Lower leg skin (tissue), 4 donors: ENCODE measurements around the gene BARHL1. TPM values are rescaled to one million over a fixed set of nuclear protein-coding genes. Genes with fewer than 3 reads are reported as not detected.

Experiments
- DNase-seq, 2 donors: peaks; one replicate each; pipeline ENCODE4 v3.0.0-alpha.2; 2019; ENCODE audit warnings: low spot score in 2 of 2
- H3K4me3 ChIP-seq: fragments of 200-600 bp; sonication (generic); 2 replicates; pipeline ENCODE4 v1.5.1; 2017; ENCODE audit warnings: mild to moderate bottlenecking, low read depth; ENCODE audit not compliant: poor library complexity, severe bottlenecking
- POLR2A ChIP-seq, 2 donors: fragments of 450-650 bp; IDR thresholded peaks; one replicate each; pipeline ENCODE4 v1.6.1; 2016 to 2017; ENCODE audit warnings: antibody characterized with exemption in 2 of 2, mild to moderate bottlenecking in 1 of 2, moderate library complexity in 1 of 2
- WGBS, 2 donors: methylation state at CpG; one replicate each; pipeline ENCODE4 v1.1.5; 2018; 5-methylcytosine and 5-hydroxymethylcytosine counted together
- intact Hi-C: fragments of 100-400 bp; cut with DNase I; formaldehyde crosslinking; loops from one replicate; pipeline ENCODE4 v1.15.0; 2023; ENCODE audit warnings: low total_unique reads
- total RNA-seq, 4 donors: library from RNA; depleted of rRNA; stranded (reverse); fragments of >200 nt; gene quantifications; one replicate each; pipeline ENCODE4 v1.1.0, GENCODE V29; 2016
- TF ChIP-seq, protein P1 (sequence below), 3 donors: fragments of 450-650 bp; IDR thresholded peaks; one replicate each; pipeline ENCODE4 v1.5.1; 2016; ENCODE audit warnings: antibody characterized with exemption in 3 of 3, mild to moderate bottlenecking in 3 of 3, moderate library complexity in 2 of 3

BARHL1 gene
- total RNA-seq, 4 donors from 2014 or later: not detected

DNA sequence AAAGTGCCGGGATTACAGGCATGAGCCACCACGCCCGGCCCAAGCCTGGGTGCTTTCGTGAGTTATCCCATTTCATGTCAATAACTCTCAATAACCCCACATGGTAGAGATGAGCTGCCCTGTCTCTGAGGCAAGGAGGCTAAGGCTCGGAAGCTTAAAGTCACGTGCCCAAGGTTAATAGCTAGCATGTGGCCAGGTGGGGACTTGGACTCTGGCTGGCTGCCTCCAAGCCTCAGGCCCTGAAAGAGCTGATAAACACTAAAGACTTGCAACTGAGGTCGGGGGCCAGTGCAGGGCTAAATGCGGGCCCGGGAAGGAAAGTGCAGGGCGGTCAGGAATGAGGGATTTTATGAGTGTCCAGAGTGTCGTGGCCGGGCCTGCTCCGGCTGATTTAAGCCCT lies 30.9 kb upstream of the BARHL1 start:
- no peak for TF ChIP-seq POLR2A (IDR thresholded peaks at IDR 0.05)
- TF ChIP-seq, protein P1, sequence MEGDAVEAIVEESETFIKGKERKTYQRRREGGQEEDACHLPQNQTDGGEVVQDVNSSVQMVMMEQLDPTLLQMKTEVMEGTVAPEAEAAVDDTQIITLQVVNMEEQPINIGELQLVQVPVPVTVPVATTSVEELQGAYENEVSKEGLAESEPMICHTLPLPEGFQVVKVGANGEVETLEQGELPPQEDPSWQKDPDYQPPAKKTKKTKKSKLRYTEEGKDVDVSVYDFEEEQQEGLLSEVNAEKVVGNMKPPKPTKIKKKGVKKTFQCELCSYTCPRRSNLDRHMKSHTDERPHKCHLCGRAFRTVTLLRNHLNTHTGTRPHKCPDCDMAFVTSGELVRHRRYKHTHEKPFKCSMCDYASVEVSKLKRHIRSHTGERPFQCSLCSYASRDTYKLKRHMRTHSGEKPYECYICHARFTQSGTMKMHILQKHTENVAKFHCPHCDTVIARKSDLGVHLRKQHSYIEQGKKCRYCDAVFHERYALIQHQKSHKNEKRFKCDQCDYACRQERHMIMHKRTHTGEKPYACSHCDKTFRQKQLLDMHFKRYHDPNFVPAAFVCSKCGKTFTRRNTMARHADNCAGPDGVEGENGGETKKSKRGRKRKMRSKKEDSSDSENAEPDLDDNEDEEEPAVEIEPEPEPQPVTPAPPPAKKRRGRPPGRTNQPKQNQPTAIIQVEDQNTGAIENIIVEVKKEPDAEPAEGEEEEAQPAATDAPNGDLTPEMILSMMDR (IDR thresholded peaks at IDR 0.05): no peak
- no peak for DNase-seq
- WGBS, 2 donors: 67% methylated on average over 13 of the region's 13 CpGs
- H3K4me3 ChIP-seq: no peak overlapping the region
- intact Hi-C loops: no loop called here

DNA sequence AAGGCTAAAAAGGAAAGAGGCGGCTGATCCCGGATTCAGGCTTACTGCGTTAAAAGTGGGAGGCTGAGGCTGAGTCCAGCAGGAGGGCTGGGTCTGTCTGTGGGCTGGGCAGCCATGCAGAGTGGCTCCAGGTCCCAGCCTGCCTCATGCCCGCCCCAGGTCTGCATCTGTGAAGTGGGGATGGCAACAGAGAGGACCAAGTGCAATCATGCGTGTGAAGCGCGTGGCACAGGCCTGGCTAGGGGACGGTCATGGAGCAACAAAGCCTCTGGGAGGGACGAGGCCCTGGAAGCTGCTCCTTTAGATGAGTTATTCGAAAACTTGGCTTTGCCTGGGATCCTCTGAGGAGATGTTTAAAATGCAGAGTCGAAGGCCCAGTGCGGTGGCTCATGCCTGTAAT lies 30.4 kb upstream of the BARHL1 start:
- 79 to 86% methylated on average over 12 of the region's 12 CpGs for WGBS, 2 donors
- no peak for DNase-seq
- intact Hi-C loops: no loop called here
- H3K4me3 ChIP-seq: no peak overlapping the region
- TF ChIP-seq, protein P1 (IDR thresholded peaks at IDR 0.05): no peak
- TF ChIP-seq POLR2A (IDR thresholded peaks at IDR 0.05): no peak

DNA sequence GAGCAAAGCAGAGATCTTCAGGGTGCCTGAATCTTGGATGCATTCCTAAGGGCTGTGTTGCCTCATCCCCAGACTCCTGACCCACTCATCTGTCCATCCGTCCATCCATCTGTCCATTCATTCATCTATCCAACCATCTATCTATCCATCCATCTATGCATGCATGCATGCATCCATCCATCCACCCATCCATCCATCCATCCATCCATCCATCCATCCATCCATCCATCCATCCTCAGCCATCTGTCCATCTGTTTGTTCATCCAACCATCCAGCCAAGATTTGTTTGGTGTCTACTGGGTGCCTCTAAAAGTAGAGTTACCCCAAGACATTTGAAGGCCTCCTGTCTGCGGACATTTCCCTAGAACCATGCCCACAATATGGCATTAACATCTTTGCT lies 27.7 kb upstream of the BARHL1 start:
- H3K4me3 ChIP-seq: no peak overlapping the region
- 91 to 98% methylated on average over 2 of the region's 2 CpGs for WGBS, 2 donors
- TF ChIP-seq, protein P1 (IDR thresholded peaks at IDR 0.05): no peak
- no peak for TF ChIP-seq POLR2A (IDR thresholded peaks at IDR 0.05)
- intact Hi-C loops: no loop called here
- no peak for DNase-seq

GRCh38 chr9:132555528-132555927 lies 26.9 kb upstream of the BARHL1 start:
- no peak overlapping the region for H3K4me3 ChIP-seq
- TF ChIP-seq, protein P1 (IDR thresholded peaks at IDR 0.05): no peak
- no peak for TF ChIP-seq POLR2A (IDR thresholded peaks at IDR 0.05)
- DNase-seq: no peak
- WGBS, 2 donors: 59 to 62% methylated on average over 8 of the region's 8 CpGs
- intact Hi-C loops: no loop called here

- H3K4me3 ChIP-seq: no peak overlapping the region
- TF ChIP-seq, protein P1 (IDR thresholded peaks at IDR 0.05): no peak
- intact Hi-C loops: no loop called here
- WGBS, 2 donors: 69 to 74% methylated on average over 5 to 6 of the region's 6 CpGs
- DNase-seq: no peak
Measured at GRCh38 chr9:132556235-132556634, 26.2 kb upstream of the BARHL1 start.

DNA sequence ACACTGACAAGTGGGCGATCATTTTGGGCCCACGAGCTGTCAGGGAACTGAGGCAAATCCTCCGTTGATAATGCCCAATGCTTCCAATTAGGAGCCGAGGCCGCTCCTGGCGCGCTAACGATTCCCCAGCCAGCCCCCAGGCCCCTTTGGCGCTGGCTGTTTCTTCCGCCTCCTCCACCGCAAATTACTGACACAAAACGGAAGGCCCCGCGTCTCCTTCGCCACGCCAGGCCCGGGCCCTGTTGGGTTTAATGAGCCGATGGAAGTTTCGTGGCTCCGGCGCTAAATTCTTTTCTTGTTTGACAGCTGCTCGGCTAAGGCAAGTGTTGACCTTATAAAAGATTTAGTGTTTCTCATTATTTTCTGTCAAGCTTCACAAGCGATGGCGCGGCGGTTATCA lies 25.7 kb upstream of the BARHL1 start:
- WGBS, 2 donors: 39 to 65% methylated on average over 26 of the region's 26 CpGs
- no peak overlapping the region for H3K4me3 ChIP-seq
- DNase-seq: no peak
- intact Hi-C loops: no loop called here
- TF ChIP-seq, protein P1 (IDR thresholded peaks at IDR 0.05): no peak
- no peak for TF ChIP-seq POLR2A (IDR thresholded peaks at IDR 0.05)
